CD14-positive monocyte (primary cell): ENCODE data around the gene DAO. TPM values are rescaled to one million over a fixed set of nuclear protein-coding genes. Genes with fewer than 3 reads are reported as not detected.

Source experiments
- DNase-seq, 3 donors: peaks; one replicate each; pipeline ENCODE4 v3.0.0-alpha.2; 2011 to 2022
- H2AFZ ChIP-seq: 2 replicates; pipeline ENCODE4 v1.6.0; 2012; ENCODE audit warnings: mild to moderate bottlenecking, low read depth, low read length, inconsistent platforms; ENCODE audit not compliant: insufficient read depth, poor library complexity, severe bottlenecking
- H3K27ac ChIP-seq, 2 donors: 1 replicate in 1 of 2; 2 replicates in 1 of 2; pipeline ENCODE4 v1.5.1; 2012 to 2013; ENCODE audit warnings: low read length in 2 of 2, control low read depth in 1 of 2, inconsistent platforms in 1 of 2, low read depth in 1 of 2, mild to moderate bottlenecking in 1 of 2
- H3K27me3 ChIP-seq, 2 donors: one replicate each; pipeline versions ENCODE4 v1.6.0 to v1.6.1; 2011 to 2013; ENCODE audit warnings: low read length in 2 of 2; ENCODE audit not compliant: control insufficient read depth in 2 of 2, insufficient read depth in 2 of 2
- H3K36me3 ChIP-seq, 2 donors: replicated peaks in 1 of 2; 1 replicate in 1 of 2; 2 replicates in 1 of 2; pipeline versions ENCODE4 v1.5.1 to v1.6.1; 2012 to 2013; ENCODE audit warnings: low read length in 2 of 2, control low read depth in 1 of 2, inconsistent platforms in 1 of 2, mild to moderate bottlenecking in 1 of 2; ENCODE audit not compliant: insufficient read depth in 2 of 2, control insufficient read depth in 1 of 2
- H3K4me1 ChIP-seq, 2 donors: 1 replicate in 1 of 2; 2 replicates in 1 of 2; pipeline versions ENCODE4 v1.5.1 to v1.6.1; 2012 to 2013; ENCODE audit warnings: low read length in 2 of 2, control low read depth in 1 of 2, inconsistent platforms in 1 of 2, mild to moderate bottlenecking in 1 of 2, moderate library complexity in 1 of 2; ENCODE audit not compliant: insufficient read depth in 2 of 2, control insufficient read depth in 1 of 2
- H3K4me2 ChIP-seq: replicated peaks from 2 replicates; pipeline ENCODE3; 2012; ENCODE audit warnings: low read length, moderate library complexity, mild to moderate bottlenecking; ENCODE audit not compliant: poor library complexity, severe bottlenecking; ENCODE audit errors: extremely low read depth
- H3K4me3 ChIP-seq, 3 experiments: fragments of 200-600 bp in 1 of 3; sonication (generic) in 1 of 3; replicated peaks in 1 of 3; 1 replicate in 2 of 3; 2 replicates in 1 of 3; pipeline ENCODE4 v1.5.1; 2011 to 2013; ENCODE audit warnings: low read length in 3 of 3, mild to moderate bottlenecking in 3 of 3, control low read depth in 2 of 3, low read depth in 2 of 3, inconsistent platforms in 1 of 3, moderate library complexity in 1 of 3
- H3K79me2 ChIP-seq: 2 replicates; pipeline ENCODE4 v1.6.0; 2012; ENCODE audit warnings: mild to moderate bottlenecking, control low read depth, inconsistent platforms, low read length, moderate library complexity; ENCODE audit not compliant: insufficient read depth
- H3K9ac ChIP-seq: 2 replicates; pipeline ENCODE4 v1.6.0; 2017; ENCODE audit warnings: low read length, mild to moderate bottlenecking; ENCODE audit not compliant: insufficient read depth, poor library complexity, severe bottlenecking
- H3K9me3 ChIP-seq, 2 donors: replicated peaks in 1 of 2; 1 replicate in 1 of 2; 2 replicates in 1 of 2; pipeline versions ENCODE4 v1.5.1 to v1.6.1; 2012 to 2013; ENCODE audit warnings: low read length in 2 of 2, control low read depth in 1 of 2; ENCODE audit not compliant: control insufficient read depth in 1 of 2, insufficient read depth in 1 of 2
- H4K20me1 ChIP-seq: 2 replicates; pipeline ENCODE4 v1.6.0; 2012; ENCODE audit warnings: mild to moderate bottlenecking, low read length, control low read depth, moderate library complexity; ENCODE audit not compliant: insufficient read depth
- H3K27ac Mint-ChIP-seq, 7 donors: one replicate each; pipeline ENCODE4 v1.8.0; 2020; ENCODE audit warnings: mild to moderate bottlenecking in 7 of 7, mixed read lengths in 7 of 7, moderate library complexity in 6 of 7, inconsistent platforms in 2 of 7
- H3K27me3 Mint-ChIP-seq, 3 donors: one replicate each; pipeline ENCODE4 v1.8.0; 2021 to 2022; ENCODE audit warnings: low read depth in 3 of 3, mild to moderate bottlenecking in 3 of 3, mixed read lengths in 3 of 3, moderate library complexity in 3 of 3, inconsistent platforms in 1 of 3
- H3K36me3 Mint-ChIP-seq, 2 donors: one replicate each; pipeline ENCODE4 v1.8.0; 2020; ENCODE audit warnings: mixed read lengths in 2 of 2, inconsistent platforms in 1 of 2, mild to moderate bottlenecking in 1 of 2
- H3K4me1 Mint-ChIP-seq: one replicate; pipeline ENCODE4 v1.8.0; 2020; ENCODE audit warnings: mild to moderate bottlenecking, mixed read lengths
- H3K4me3 Mint-ChIP-seq, 2 donors: one replicate each; pipeline ENCODE4 v1.8.0; 2020; ENCODE audit warnings: mild to moderate bottlenecking in 2 of 2, mixed read lengths in 2 of 2, moderate library complexity in 1 of 2
- H3K9me3 Mint-ChIP-seq, 7 donors: one replicate each; pipeline ENCODE4 v1.8.0; 2020 to 2022; ENCODE audit warnings: mixed read lengths in 7 of 7, mild to moderate bottlenecking in 6 of 7, moderate library complexity in 6 of 7, inconsistent platforms in 2 of 7
- WGBS: methylation state at CpG from one replicate; pipeline ENCODE4 v1.1.5; 2013; ENCODE audit warnings: missing lambda C conversion rate; ENCODE audit not compliant: insufficient coverage; 5-methylcytosine and 5-hydroxymethylcytosine counted together
- intact Hi-C, 2 donors: fragments of 100-400 bp; cut with micrococcal nuclease; formaldehyde crosslinking; loops; one replicate each; pipeline versions ENCODE4 v1.15.0 to v1.15.1; 2023
- polyA plus RNA-seq, 3 donors: library from polyadenylated mRNA; depleted of rRNA in 1 of 3; unstranded in 2 of 3; stranded (reverse) in 1 of 3; fragments of 300-500 nt in 2 of 3; fragments of >200 nt in 1 of 3; fragmentation: Illumina TruSeq in 2 of 3; gene quantifications; 1 replicate in 2 of 3; 2 replicates in 1 of 3; pipeline ENCODE4 v1.2.3, GENCODE V29; 2012 to 2021
- TF ChIP-seq, protein P1 (sequence below): fragments of 200-600 bp; IDR thresholded peaks from one replicate; pipeline ENCODE4 v1.8.0; 2022; ENCODE audit warnings: antibody characterized with exemption, mild to moderate bottlenecking

The DAO gene
- polyA plus RNA-seq, 3 donors: not detected

DNA sequence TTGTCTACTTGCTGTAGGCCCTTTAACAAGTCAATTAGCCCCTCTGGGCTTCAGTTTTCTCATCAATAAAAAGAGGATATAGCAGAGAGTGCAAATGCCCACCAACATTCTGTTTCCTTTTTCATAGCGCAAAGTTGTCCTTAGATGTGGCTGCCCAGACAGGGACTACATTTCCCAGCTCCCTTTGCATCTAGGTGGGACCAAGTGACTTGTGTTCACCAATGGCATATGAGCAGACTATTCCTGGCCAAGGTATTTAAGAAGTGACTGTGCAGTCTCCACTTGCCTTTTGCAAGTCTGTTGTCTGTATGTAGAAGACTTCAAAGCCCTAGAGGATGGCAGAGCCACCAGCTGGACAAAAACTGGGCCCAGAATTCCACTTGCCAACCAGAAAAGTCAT lies 59.7 kb downstream of the DAO start:
- Mint-ChIP-seq H3K4me1 (peaks cover 17% of the 10 kb centered on the region), H3K4me3 (no peak overlapping the region), H3K27me3 (peaks cover 0 to 5% (median 3%) of the 10 kb centered on the region in 3 donors), H3K27ac (no peak overlapping the region), H3K9me3 (peaks cover 0 to 4% (median 0%) of the 10 kb centered on the region in 7 donors), H3K36me3 (no peaks in the 10 kb centered on the region)
- Histone ChIP-seq H3K4me2 (no peak overlapping the region), H3K4me3 (no peak overlapping the region), H3K9me3 (no peaks in the 10 kb centered on the region), H3K27ac (no peak overlapping the region), H3K9ac (no peak overlapping the region), H2AFZ (no peak overlapping the region), H3K27me3 (no peaks in the 10 kb centered on the region), H3K4me1 (peaks cover 6 to 8% of the 10 kb centered on the region in 2 donors), H4K20me1 (no peaks in the 10 kb centered on the region), H3K36me3 (no peaks in the 10 kb centered on the region), H3K79me2 (no peaks in the 10 kb centered on the region)
- intact Hi-C loops: no loop called here
- DNase-seq: peak; percentile 29 to 55 (median 46)
- TF ChIP-seq, protein P1, sequence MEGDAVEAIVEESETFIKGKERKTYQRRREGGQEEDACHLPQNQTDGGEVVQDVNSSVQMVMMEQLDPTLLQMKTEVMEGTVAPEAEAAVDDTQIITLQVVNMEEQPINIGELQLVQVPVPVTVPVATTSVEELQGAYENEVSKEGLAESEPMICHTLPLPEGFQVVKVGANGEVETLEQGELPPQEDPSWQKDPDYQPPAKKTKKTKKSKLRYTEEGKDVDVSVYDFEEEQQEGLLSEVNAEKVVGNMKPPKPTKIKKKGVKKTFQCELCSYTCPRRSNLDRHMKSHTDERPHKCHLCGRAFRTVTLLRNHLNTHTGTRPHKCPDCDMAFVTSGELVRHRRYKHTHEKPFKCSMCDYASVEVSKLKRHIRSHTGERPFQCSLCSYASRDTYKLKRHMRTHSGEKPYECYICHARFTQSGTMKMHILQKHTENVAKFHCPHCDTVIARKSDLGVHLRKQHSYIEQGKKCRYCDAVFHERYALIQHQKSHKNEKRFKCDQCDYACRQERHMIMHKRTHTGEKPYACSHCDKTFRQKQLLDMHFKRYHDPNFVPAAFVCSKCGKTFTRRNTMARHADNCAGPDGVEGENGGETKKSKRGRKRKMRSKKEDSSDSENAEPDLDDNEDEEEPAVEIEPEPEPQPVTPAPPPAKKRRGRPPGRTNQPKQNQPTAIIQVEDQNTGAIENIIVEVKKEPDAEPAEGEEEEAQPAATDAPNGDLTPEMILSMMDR: no peak
- no CpG with 5 or more reads among the region's 1 CpG for WGBS

DNA sequence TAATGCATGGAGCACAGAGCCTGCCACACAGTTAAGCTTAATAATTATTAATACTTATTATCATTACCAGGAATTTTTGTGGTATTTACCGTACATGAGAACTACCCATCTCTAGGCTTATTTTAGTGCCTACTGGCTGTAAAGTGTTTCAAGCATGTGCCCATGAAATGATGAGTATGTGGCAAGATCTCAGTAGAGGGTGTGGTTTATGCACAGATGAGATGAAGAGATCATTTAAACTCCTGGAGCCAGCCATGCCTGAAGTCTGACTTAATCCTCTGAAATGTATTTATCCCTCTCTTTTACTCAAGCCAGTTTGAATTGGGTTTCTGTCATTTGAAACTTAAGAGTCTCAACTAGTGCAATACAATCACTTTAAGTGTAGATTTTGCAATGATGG lies 60.2 kb downstream of the DAO start:
- H3K9me3 ChIP-seq: no peaks in the 10 kb centered on the region
- intact Hi-C loops: no loop called here
- H4K20me1 ChIP-seq: no peaks in the 10 kb centered on the region
- Mint-ChIP-seq H3K27me3 (peaks cover 0 to 5% (median 3%) of the 10 kb centered on the region in 3 donors), H3K4me1 (peaks cover 17% of the 10 kb centered on the region), H3K27ac (no peak overlapping the region), H3K4me3 (no peak overlapping the region), H3K36me3 (no peaks in the 10 kb centered on the region), H3K9me3 (peaks cover 0 to 4% (median 0%) of the 10 kb centered on the region in 7 donors)
- DNase-seq: no peak
- no peaks in the 10 kb centered on the region for H3K27me3 ChIP-seq
- H3K4me3 ChIP-seq: no peak overlapping the region
- H3K27ac ChIP-seq: no peak overlapping the region
- peaks cover 6 to 8% of the 10 kb centered on the region in 2 donors for H3K4me1 ChIP-seq
- no peaks in the 10 kb centered on the region for H3K79me2 ChIP-seq
- H3K4me2 ChIP-seq: no peak overlapping the region
- H3K36me3 ChIP-seq: no peaks in the 10 kb centered on the region
- no peak overlapping the region for H2AFZ ChIP-seq
- no CpG with 5 or more reads among the region's 1 CpG for WGBS
- no peak overlapping the region for H3K9ac ChIP-seq
- TF ChIP-seq, protein P1: no peak
